VCaP (cell line): Measurements from ENCODE around the gene LRRC3C.
A peak's percentile ranks its signal among the peaks of the same experiment; 100 is the strongest.

Source experiments
- H3K27ac ChIP-seq: fragments of 450-650 bp; 2 replicates; pipeline ENCODE4 v1.5.1; 2017
- CTCF ChIP-seq: fragments of 450-650 bp; conservative IDR thresholded peaks from 2 replicates; pipeline ENCODE4 v1.5.1; 2017; ENCODE audit warnings: mild to moderate bottlenecking, moderate library complexity

LRRC3C gene

GRCh38 chr17:39903158-39903884 is 24.2 kb upstream of the LRRC3C start:
- TF ChIP-seq CTCF = no peak
- no peak overlapping the region for H3K27ac ChIP-seq

GRCh38 chr17:39904990-39905288 is 22.6 kb upstream of the LRRC3C start:
- TF ChIP-seq CTCF = no peak
- H3K27ac ChIP-seq = no peak overlapping the region

- no peak for TF ChIP-seq CTCF
- no peak overlapping the region for H3K27ac ChIP-seq
Observed at GRCh38 chr17:39908789-39909352, 18.7 kb upstream of the LRRC3C start.

GRCh38 chr17:39913989-39914388 is 13.5 kb upstream of the LRRC3C start:
- no peak overlapping the region for H3K27ac ChIP-seq
- TF ChIP-seq CTCF = no peak

GRCh38 chr17:39915559-39915958 is 12.0 kb upstream of the LRRC3C start:
- TF ChIP-seq CTCF = no peak
- no peak overlapping the region for H3K27ac ChIP-seq

- TF ChIP-seq CTCF = peak; percentile 22
- H3K27ac ChIP-seq = no peak overlapping the region
Observed at GRCh38 chr17:39916918-39917317, 10.6 kb upstream of the LRRC3C start.

GRCh38 chr17:39919087-39919683 is 8.3 kb upstream of the LRRC3C start:
- TF ChIP-seq CTCF = no peak

More at GRCh38 chr17:39919087-39919683, 8.3 kb upstream of the LRRC3C start:
- H3K27ac ChIP-seq = no peak overlapping the region
